HepG2 (cell line): ENCODE measurements around the gene TGM2. TPM values are rescaled to one million over a fixed set of nuclear protein-coding genes. Genes with fewer than 3 reads are reported as not detected.

Source experiments
- EHMT2 ChIP-seq: fragments of 200-600 bp; sonication (generic); IDR thresholded peaks from 2 replicates; pipeline ENCODE4 v1.7.0; 2017; ENCODE audit warnings: antibody characterized with exemption, low read depth, low read length, borderline replicate concordance
- GPN1 ChIP-seq: sonication (generic); formaldehyde crosslinking; IDR thresholded peaks from 2 replicates; pipeline ENCODE4 v1.5.1; 2020; ENCODE audit warnings: missing genetic modification reagents, borderline replicate concordance
- HDAC1 ChIP-seq: sonication (generic); formaldehyde crosslinking; IDR thresholded peaks from 2 replicates; pipeline ENCODE4 v1.5.1; 2020; ENCODE audit warnings: mild to moderate bottlenecking, missing genetic modification reagents
- KDM3A ChIP-seq: IDR thresholded peaks from 2 replicates; pipeline ENCODE4 v1.6.1; 2018; ENCODE audit warnings: low read depth, missing compliant biosample characterization
- KMT2A ChIP-seq: sonication (generic); formaldehyde crosslinking; IDR thresholded peaks from 2 replicates; pipeline ENCODE4 v1.4.0; 2020; ENCODE audit warnings: missing genetic modification reagents
- MBD4 ChIP-seq: IDR thresholded peaks from 2 replicates; pipeline ENCODE4 v1.6.1; 2012; ENCODE audit warnings: low read length, inconsistent platforms, borderline replicate concordance
- MIXL1 ChIP-seq: IDR thresholded peaks from 2 replicates; pipeline ENCODE4 v1.6.1; 2016
- NBN ChIP-seq: fragments of 450-650 bp; conservative IDR thresholded peaks from 2 replicates; pipeline ENCODE4 v1.6.1; 2017
- NFIC ChIP-seq: IDR thresholded peaks from 2 replicates; pipeline ENCODE4 v1.6.1; 2012; ENCODE audit warnings: mild to moderate bottlenecking, low read length, inconsistent platforms
- NR2C2 ChIP-seq: sonication (generic); formaldehyde crosslinking; IDR thresholded peaks from 2 replicates; pipeline ENCODE4 v1.4.0; 2020; ENCODE audit warnings: missing genetic modification reagents, mild to moderate bottlenecking, moderate library complexity, borderline replicate concordance
- PAX8 ChIP-seq: sonication (generic); formaldehyde crosslinking; IDR thresholded peaks from 2 replicates; pipeline ENCODE4 v1.8.0; 2022; ENCODE audit warnings: mild to moderate bottlenecking, missing genetic modification reagents, borderline replicate concordance
- POLR2G ChIP-seq: fragments of 200-400 bp; formaldehyde crosslinking; IDR thresholded peaks from 2 replicates; pipeline ENCODE4 v1.6.1; 2018; ENCODE audit warnings: mild to moderate bottlenecking, low read depth, low read length, moderate library complexity
- SCMH1 ChIP-seq: sonication (generic); formaldehyde crosslinking; IDR thresholded peaks from 2 replicates; pipeline ENCODE4 v1.9.0; 2021; ENCODE audit warnings: missing genetic modification reagents, mild to moderate bottlenecking, borderline replicate concordance
- SKI ChIP-seq: fragments of 450-650 bp; IDR thresholded peaks from one replicate; pipeline ENCODE4 v1.6.1; 2018; ENCODE audit warnings: mild to moderate bottlenecking; ENCODE audit not compliant: partially characterized antibody
- TBL1XR1 ChIP-seq: fragments of 150-350 bp; IDR thresholded peaks from 2 replicates; pipeline ENCODE4 v1.6.1; 2014; ENCODE audit warnings: borderline replicate concordance, low read length; ENCODE audit not compliant: partially characterized antibody
- THRA ChIP-seq: sonication (generic); formaldehyde crosslinking; IDR thresholded peaks from 2 replicates; pipeline ENCODE4 v1.4.0; 2020; ENCODE audit warnings: missing genetic modification reagents, borderline replicate concordance
- ZBTB7B ChIP-seq: sonication (generic); formaldehyde crosslinking; IDR thresholded peaks from 2 replicates; pipeline ENCODE4 v1.4.0; 2020; ENCODE audit warnings: missing genetic modification reagents
- ZFP36 ChIP-seq: fragments of 150-350 bp; IDR thresholded peaks from 2 replicates; pipeline ENCODE4 v1.6.1; 2018; ENCODE audit warnings: borderline replicate concordance, low read length, low read depth; ENCODE audit not compliant: partially characterized antibody
- ZNF136 ChIP-seq: sonication (generic); formaldehyde crosslinking; IDR thresholded peaks from 2 replicates; pipeline ENCODE4 v1.8.1; 2022; ENCODE audit warnings: low read depth, mild to moderate bottlenecking, moderate library complexity, missing genetic modification reagents
- ZNF253 ChIP-seq: sonication (generic); formaldehyde crosslinking; IDR thresholded peaks from 2 replicates; pipeline ENCODE4 v1.8.0; 2022; ENCODE audit warnings: mild to moderate bottlenecking, missing genetic modification reagents, borderline replicate concordance
- ZNF280B ChIP-seq: sonication (generic); formaldehyde crosslinking; IDR thresholded peaks from 2 replicates; pipeline ENCODE4 v1.5.0; 2020; ENCODE audit warnings: missing genetic modification reagents, mild to moderate bottlenecking, borderline replicate concordance
- ZNF503 ChIP-seq: sonication (generic); formaldehyde crosslinking; IDR thresholded peaks from 2 replicates; pipeline ENCODE4 v1.4.0; 2020; ENCODE audit warnings: missing genetic modification reagents
- ZNF547 ChIP-seq: sonication (generic); formaldehyde crosslinking; IDR thresholded peaks from 2 replicates; pipeline ENCODE4 v1.5.1; 2020; ENCODE audit warnings: mild to moderate bottlenecking, missing genetic modification reagents
- ZNF674 ChIP-seq: sonication (generic); formaldehyde crosslinking; IDR thresholded peaks from 2 replicates; pipeline ENCODE4 v1.5.0; 2020; ENCODE audit warnings: low read depth, mild to moderate bottlenecking, missing genetic modification reagents
- ZNF792 ChIP-seq: IDR thresholded peaks from 2 replicates; pipeline ENCODE4 v1.6.1; 2016
- ZNF883 ChIP-seq: sonication (generic); formaldehyde crosslinking; IDR thresholded peaks from 2 replicates; pipeline ENCODE4 v1.5.1; 2020; ENCODE audit warnings: mild to moderate bottlenecking, missing genetic modification reagents; ENCODE audit errors: not compliant biosample characterization
- polyA plus RNA-seq, 8 experiments: library from polyadenylated mRNA; depleted of rRNA in 3 of 8; stranded (reverse) in 7 of 8; unstranded in 1 of 8; fragments of >200 nt; fragmentation: Illumina TruSeq in 4 of 8; extraction: Trizol in 4 of 8; gene quantifications; 2 replicates each; pipeline versions ENCODE4 v1.2.1 to v1.2.3, GENCODE V29; 2011 to 2016; ENCODE audit warnings: low read depth in 4 of 8, missing spikeins in 1 of 8, mixed read lengths in 1 of 8; ENCODE audit not compliant: insufficient read depth in 1 of 8
- total RNA-seq, 5 experiments: library from RNA; depleted of rRNA; stranded (reverse); fragments of >200 nt; fragmentation: Illumina TruSeq; extraction: Trizol; gene quantifications; 2 replicates each; pipeline ENCODE4 v1.2.3, GENCODE V29; 2016; ENCODE audit warnings: low read depth in 1 of 5
- TF ChIP-seq, protein P1 (sequence below): IDR thresholded peaks from 2 replicates; pipeline ENCODE4 v1.6.1; 2016; ENCODE audit warnings: missing biosample characterization, missing genetic modification reagents, low read depth

TGM2 gene
- total and polyA plus RNA-seq, 2 of the 13 experiments (the other 11 are each of a cell fraction or from before 2014, with no cell fraction given) = 4.2 to 46.4 TPM

- no peak for TF ChIP-seq ZNF280B (CRISPR knock-in tag)
- no peak for TF ChIP-seq SKI
- TF ChIP-seq POLR2G = 0 out of 2 replicates have a peak, but pooled peaks have one; percentile 14
- no peak for TF ChIP-seq ZNF503 (CRISPR knock-in tag)
- no peak for TF ChIP-seq ZBTB7B
- no peak for TF ChIP-seq ZNF253 (CRISPR knock-in tag)
- peak; percentile 23; the same call in 1 of the 2 replicates for TF ChIP-seq THRA (CRISPR knock-in tag)
- TF ChIP-seq ZNF792 (CRISPR knock-in tag) = no peak
- 0 out of 2 replicates have a peak, but pooled peaks have one; percentile 20 for TF ChIP-seq MBD4
- TF ChIP-seq KDM3A (CRISPR knock-in tag) = no peak
- peak; percentile 76 for TF ChIP-seq MIXL1 (CRISPR knock-in tag)
- TF ChIP-seq EHMT2 = 0 out of 2 replicates have a peak, but pooled peaks have one; percentile 13
- no peak for TF ChIP-seq NBN
- TF ChIP-seq ZNF136 (CRISPR knock-in tag) = no peak
- TF ChIP-seq ZNF547 = no peak
- TF ChIP-seq HDAC1 (CRISPR knock-in tag) = peak; percentile 76
- no peak for TF ChIP-seq GPN1 (CRISPR knock-in tag)
- no peak for TF ChIP-seq ZFP36
- TF ChIP-seq SCMH1 (CRISPR knock-in tag) = no peak
- no peak for TF ChIP-seq ZNF674
- TF ChIP-seq, protein P1, sequence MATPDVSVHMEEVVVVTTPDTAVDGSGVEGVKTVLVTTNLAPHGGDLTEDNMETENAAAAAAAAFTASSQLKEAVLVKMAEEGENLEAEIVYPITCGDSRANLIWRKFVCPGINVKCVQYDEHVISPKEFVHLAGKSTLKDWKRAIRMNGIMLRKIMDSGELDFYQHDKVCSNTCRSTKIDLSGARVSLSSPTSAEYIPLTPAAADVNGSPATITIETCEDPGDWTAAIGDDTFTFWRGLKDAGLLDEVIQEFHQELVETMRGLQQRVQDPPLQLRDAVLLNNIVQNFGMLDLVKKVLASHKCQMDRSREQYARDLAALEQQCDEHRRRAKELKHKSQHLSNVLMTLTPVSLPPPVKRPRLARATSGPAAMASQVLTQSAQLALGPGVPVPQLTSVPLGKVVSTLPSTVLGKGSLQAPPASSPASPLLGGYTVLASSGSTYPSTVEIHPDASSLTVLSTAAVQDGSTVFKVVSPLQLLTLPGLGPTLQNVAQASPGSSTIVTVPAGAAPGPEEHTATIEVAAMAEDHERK (CRISPR knock-in tag) = no peak
- no peak for TF ChIP-seq NR2C2 (CRISPR knock-in tag)
- no peak for TF ChIP-seq ZNF883 (CRISPR knock-in tag)
- TF ChIP-seq TBL1XR1 = no peak
- no peak for TF ChIP-seq KMT2A
- TF ChIP-seq PAX8 (CRISPR knock-in tag) = no peak
- TF ChIP-seq NFIC = peak; percentile 71; the same call in 1 of the 2 replicates
Observed at GRCh38 chr20:38093641-38094077, 71.4 kb downstream of the TGM2 start (continued).
